Upper lobe of left lung (tissue), 4 donors: ENCODE measurements around the gene INMT.

Experiments
- EP300 ChIP-seq, 4 donors: sonication (generic); formaldehyde crosslinking; IDR thresholded peaks; one replicate each; pipeline ENCODE4 v1.5.1; 2017; ENCODE audit warnings: antibody characterized with exemption in 4 of 4, control low read depth in 2 of 4
- POLR2A ChIP-seq, 4 donors: fragments of 450-650 bp; IDR thresholded peaks; one replicate each; pipeline ENCODE4 v1.5.1; 2016 to 2017; ENCODE audit warnings: antibody characterized with exemption in 4 of 4, mild to moderate bottlenecking in 2 of 4
- POLR2AphosphoS5 ChIP-seq, 2 donors: sonication (generic); formaldehyde crosslinking; IDR thresholded peaks; one replicate each; pipeline ENCODE4 v1.5.1; 2017; ENCODE audit warnings: antibody characterized with exemption in 2 of 2
- TF ChIP-seq, protein P1 (sequence below), 6 experiments: fragments of 450-650 bp in 4 of 6; fragments of 200-600 bp in 2 of 6; sonication (generic) in 2 of 6; IDR thresholded peaks; one replicate each; pipeline ENCODE4 v1.5.1; 2016 to 2019; ENCODE audit warnings: antibody characterized with exemption in 6 of 6

DNA sequence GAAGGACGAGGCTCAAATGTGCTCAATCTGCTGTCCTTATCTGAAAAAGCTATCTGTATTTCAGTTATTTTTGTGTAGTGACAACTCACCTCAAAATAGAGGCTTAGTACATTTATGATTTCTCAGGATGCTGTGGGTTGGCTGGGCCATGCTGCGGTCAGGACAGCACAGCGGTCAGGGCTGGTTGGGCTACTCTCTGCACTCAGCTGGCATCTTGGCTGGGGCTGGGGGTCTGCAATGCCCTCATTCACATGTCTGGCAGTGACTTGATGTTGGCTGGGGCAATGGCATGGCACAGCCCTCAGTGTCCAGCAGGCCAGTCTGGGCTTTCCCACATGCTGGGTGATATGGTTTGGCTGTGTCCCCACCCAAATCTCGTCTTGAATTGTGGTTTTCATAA is 15.6 kb upstream of the INMT start:
- TF ChIP-seq, protein P1, sequence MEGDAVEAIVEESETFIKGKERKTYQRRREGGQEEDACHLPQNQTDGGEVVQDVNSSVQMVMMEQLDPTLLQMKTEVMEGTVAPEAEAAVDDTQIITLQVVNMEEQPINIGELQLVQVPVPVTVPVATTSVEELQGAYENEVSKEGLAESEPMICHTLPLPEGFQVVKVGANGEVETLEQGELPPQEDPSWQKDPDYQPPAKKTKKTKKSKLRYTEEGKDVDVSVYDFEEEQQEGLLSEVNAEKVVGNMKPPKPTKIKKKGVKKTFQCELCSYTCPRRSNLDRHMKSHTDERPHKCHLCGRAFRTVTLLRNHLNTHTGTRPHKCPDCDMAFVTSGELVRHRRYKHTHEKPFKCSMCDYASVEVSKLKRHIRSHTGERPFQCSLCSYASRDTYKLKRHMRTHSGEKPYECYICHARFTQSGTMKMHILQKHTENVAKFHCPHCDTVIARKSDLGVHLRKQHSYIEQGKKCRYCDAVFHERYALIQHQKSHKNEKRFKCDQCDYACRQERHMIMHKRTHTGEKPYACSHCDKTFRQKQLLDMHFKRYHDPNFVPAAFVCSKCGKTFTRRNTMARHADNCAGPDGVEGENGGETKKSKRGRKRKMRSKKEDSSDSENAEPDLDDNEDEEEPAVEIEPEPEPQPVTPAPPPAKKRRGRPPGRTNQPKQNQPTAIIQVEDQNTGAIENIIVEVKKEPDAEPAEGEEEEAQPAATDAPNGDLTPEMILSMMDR (IDR thresholded peaks at IDR 0.05), result no peak
- TF ChIP-seq POLR2AphosphoS5 (IDR thresholded peaks at IDR 0.05) (no peak), EP300 (IDR thresholded peaks at IDR 0.05) (no peak), POLR2A (IDR thresholded peaks at IDR 0.05) (no peak)
